ENCODE measurements around the gene RETREG2.

The RETREG2 gene

DNA sequence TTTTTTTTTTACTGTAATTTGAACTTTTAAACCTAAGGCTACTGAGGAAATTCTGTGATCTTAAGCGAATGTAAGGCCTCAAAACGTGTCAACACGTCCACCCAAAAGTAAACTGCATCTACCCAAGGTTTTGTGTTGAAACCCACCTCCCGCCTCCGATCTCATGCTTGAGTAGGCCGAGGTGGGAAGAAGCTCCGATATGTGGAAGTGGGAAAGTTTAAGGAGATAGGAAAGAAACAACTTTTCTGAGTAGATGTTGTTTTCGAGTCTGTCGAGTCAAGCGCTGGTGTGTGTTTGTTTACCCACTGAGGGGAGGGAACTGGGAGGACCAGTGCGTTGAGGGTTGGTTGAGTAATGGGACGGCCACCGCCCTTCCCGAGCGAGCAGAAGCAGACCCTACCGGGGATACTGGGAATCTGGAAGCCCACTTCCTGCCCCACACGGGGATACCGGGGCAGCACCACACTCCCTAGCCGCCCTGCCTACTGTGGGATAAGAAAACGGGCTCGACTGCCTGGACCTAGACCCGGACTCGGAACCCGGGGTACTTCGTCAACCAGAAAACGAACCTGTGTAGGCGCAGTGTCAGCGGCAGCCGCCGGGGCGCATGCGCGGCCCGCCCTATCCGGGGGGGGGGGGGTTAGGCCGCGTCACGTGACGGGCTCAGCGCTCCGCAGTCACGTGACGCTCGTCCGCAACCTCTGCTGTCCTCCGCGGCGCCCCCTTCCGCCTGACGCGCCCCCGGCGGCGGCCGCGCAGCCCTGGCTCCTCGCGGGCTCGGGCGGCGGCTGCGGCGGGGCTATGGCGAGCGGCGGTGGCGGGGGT, at the start of gene RETREG2:
RETREG2 (plus strand) TSS at position 724 of the 825 bp plus-strand sequence; CDS start at position 802, 78 bp downstream.
- peak; percentile 92 for DNase-seq (ENCODE audit: low spot score)

GRCh38 chr2:219128396-219128795, 49.7 kb upstream of the RETREG2 start:
- DNase-seq (ENCODE audit: low spot score), result no peak

DNA sequence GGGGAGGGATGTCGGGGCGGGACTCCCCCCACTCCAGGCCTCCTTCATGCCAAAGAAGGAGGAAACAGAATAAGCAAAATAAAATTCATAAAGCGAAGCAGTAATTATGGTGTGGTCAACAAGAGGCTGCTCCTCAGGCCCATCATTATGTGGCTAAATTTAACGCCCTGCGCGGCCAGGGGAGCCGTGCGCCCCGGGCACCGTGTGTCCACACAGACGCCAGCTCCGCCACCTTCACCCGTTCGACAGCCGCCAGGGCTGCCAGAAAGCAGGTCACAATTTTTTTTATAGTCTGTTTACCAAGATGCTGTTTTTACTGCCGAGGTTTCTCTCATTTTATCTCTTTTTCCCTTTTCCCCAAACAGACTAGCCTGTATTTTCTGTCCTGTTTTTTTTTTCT, 48.5 kb upstream of the RETREG2 start:
- no peak for DNase-seq (ENCODE audit: low spot score)

DNA sequence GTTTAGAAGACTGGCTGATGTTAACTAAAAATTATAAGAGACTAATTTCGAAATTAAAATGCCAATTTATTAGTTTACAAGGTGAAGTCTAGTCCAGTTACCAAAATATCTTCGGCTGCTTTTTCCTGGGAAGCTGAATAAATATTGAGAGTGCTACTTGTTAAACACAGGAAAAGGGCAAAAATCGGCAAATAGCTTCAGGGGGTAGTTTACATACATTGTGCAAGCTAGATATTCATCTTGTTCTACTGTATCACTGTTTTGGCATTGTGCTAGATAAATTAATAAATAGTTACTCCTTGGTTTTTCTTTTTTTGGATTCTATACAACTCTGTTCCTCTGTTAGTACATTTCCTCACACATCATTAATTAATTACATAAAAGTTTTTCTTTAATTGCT, 46.7 kb upstream of the RETREG2 start:
- no peak for DNase-seq (ENCODE audit: low spot score)

GRCh38 chr2:219131744-219132143, 46.3 kb upstream of the RETREG2 start:
- no peak for DNase-seq (ENCODE audit: low spot score)

DNA sequence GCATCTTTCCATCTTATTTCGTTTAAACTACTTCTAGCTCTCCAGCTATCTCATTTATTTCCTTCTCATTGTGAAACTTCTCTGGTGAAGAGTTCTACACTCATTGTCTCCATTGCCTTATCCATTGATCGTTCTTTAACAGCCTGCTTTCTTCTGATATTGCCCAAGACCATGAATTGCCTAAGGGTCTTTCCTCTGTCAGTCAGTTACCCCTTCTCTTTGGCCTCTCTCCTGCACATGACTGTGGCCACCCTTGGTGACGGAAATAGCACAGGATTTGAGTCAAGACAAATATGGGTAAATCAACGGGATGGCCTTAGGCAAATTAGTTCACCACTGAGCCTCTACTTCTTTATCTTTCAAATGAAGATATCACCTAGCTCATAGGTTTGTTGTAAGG, 44.1 kb upstream of the RETREG2 start:
- no peak for DNase-seq (ENCODE audit: low spot score)

DNA sequence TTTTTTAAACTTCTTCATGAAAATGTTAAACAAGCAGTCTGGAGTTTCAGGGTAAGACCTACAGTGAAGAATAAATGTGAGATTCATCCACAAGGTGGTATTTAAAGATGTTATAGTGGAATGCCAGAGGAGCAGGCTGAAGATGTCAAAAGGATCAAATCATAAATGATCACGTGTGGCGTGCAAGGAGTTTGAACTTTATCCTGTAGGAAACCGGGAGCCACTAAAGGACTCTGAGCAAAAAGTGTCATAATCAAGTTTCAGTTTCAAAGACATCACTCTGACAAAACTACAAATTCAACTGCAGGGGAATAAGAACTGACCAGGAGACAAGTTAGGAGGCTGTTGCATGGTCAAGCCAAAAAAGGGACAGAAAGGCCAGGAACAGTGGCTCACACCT, 37.4 kb upstream of the RETREG2 start:
- no peak for DNase-seq (ENCODE audit: low spot score)

GRCh38 chr2:219142329-219142728, 35.7 kb upstream of the RETREG2 start:
- DNase-seq (ENCODE audit: low spot score), result no peak

GRCh38 chr2:219149667-219150066, 28.4 kb upstream of the RETREG2 start:
- DNase-seq (ENCODE audit: low spot score), result no peak

DNA sequence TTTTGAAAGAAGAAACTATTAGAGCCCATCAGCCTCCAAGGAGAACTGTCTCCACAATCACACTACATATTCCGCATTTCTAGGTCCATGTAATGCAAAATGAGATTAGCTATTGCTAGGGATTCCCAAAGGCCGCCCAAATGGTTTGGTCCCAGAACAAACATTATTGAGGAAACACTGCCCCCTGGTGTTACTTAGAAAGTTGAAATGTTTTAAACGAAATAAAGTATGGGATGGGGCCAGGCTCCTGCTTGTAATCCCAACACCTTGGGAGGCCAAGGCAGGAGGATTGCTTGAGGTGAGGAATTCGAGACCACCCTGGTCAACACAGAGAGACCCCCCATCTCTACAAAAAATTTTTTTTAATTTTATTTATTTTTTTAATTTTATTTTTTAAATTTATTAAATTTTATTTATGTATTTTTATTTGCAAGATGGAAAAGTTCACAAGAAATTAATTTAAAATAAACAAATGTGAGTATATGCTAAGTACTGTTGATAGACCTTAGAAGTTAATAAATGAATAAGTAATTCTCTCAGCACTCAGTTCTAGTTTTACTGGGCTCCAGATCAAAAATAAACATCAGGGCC, 22.9 kb upstream of the RETREG2 start:
- DNase-seq (ENCODE audit: low spot score), result peak; percentile 78

GRCh38 chr2:219157396-219157795, 20.7 kb upstream of the RETREG2 start:
- no peak for DNase-seq (ENCODE audit: low spot score)

GRCh38 chr2:219158025-219158424, 20.1 kb upstream of the RETREG2 start:
- no peak for DNase-seq (ENCODE audit: low spot score)

GRCh38 chr2:219158586-219158985, 19.5 kb upstream of the RETREG2 start:
- no peak for DNase-seq (ENCODE audit: low spot score)

DNA sequence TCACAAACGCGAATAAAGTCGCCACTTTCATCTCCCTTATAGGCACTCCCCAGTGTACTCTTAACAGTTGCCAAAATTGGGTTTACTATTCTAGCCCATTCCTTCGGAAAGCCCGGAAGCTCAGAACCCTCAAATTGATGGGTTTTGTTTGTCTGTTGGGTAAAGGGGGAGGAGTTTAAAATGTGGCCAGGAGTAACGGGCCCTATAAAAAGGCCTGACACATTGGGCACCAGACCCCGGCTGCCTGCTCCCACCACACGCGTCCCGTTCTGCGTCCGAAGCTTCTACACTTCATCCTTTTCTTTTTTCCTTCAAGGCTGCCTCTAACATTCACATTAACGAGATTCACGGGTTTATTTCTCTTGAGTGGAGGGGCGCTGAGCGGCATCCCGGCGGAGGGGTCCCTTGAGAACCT, 18.3 kb upstream of the RETREG2 start:
- no peak for DNase-seq (ENCODE audit: low spot score)

GRCh38 chr2:219160186-219161017, 17.7 kb upstream of the RETREG2 start, which contains the start of gene NHEJ1:
TSS of gene NHEJ1 (minus strand) at chr2:219160815. CDS start at chr2:219158362, 2,453 bp downstream.
- peak; percentile 94 for DNase-seq (ENCODE audit: low spot score)

GRCh38 chr2:219161097-219161496, 17.0 kb upstream of the RETREG2 start:
- no peak for DNase-seq (ENCODE audit: low spot score)

DNA sequence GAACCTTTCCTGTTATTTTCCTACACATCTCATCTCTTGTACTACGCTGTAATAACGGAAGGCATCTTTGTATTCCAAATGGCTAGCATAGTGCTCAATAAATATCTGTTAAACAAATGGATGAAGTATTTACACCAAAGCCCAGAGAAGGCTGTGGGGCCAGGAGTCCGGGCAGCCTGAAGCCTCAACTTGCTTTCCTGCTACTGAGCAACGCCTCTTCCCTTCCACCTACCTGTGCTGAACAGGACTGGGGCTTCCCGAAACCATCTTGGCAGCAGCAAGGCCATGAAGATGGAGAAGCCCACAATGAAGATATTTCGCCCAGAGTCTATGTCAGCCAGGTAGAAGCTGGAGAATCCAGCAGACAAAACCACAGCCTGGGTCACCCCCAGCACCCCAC, 14.9 kb upstream of the RETREG2 start:
- DNase-seq (ENCODE audit: low spot score), result no peak

- DNase-seq (ENCODE audit: low spot score), result no peak
These were observed 12.8 kb upstream of the RETREG2 start for GRCh38 chr2:219165058-219165911.

DNA sequence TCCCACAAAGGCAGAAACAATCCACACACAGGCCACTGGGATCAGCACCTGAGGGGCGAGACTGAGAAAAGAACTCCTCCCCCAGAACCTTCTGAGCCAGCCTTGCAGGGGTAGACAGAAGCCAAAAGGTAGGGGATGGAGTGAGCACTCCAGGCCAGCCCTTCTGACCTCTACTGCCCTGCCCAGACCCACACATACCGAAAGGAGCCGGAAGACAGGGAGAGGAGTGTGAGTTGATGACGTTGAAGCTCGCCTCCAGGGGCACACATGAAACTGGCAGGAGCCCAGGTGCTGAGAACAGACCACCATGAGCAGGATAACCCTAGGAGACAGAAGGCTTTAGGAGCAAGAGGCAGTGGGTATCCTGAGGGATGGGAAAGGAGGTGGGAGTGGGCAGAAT, 10.1 kb upstream of the RETREG2 start:
- DNase-seq (ENCODE audit: low spot score), result no peak

GRCh38 chr2:219168526-219168925, 9.5 kb upstream of the RETREG2 start:
- DNase-seq (ENCODE audit: low spot score), result no peak

DNA sequence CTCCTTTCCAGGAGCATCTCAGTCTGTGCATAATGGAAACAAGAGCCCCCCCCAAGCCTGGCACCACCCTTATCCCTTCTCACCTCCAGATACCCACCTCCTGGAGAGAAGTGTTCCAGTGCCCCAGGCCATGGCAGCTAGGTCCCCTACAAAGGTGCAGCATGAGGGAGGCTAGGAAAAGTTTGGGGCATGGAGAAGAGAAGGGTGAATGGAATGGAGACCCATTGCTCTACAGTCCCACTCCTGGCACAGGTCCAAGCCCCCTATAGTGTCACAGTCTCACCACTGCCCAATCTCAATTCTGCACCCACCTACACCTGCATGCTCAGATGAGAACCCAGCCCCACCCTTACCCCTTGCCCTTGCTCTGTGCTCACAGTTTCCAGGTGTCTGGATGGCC, 9.1 kb upstream of the RETREG2 start:
- no peak for DNase-seq (ENCODE audit: low spot score)

Data from LoVo (cell line).